GM12891 (cell line): ENCODE data around the gene PCBD2.
A peak's percentile ranks its signal among the peaks of the same experiment; 100 is the strongest.
"Not testable (repeated sequence)": the region's sequence is repeated elsewhere in the genome, so short reads cannot be mapped to it uniquely, and the experiment has no call there.

Experiments used
- DNase-seq: peaks from one replicate; pipeline ENCODE4 v3.0.0; 2011; ENCODE audit warnings: low spot score; ENCODE audit not compliant: insufficient read length
- FAIRE-seq: peaks from 2 replicates; lab custom pipeline; 2011; peaks lifted over from hg19 to GRCh38; lab: Jason Lieb, UNC
- PAX5 ChIP-seq: IDR thresholded peaks from 2 replicates; pipeline ENCODE4 v1.6.1; 2011; ENCODE audit warnings: low read length, moderate library complexity, mild to moderate bottlenecking; ENCODE audit not compliant: insufficient read depth, severe bottlenecking
- POLR2A ChIP-seq: IDR thresholded peaks from 2 replicates; pipeline ENCODE4 v1.6.1; 2011; ENCODE audit warnings: low read depth, low read length, control low read depth
- POLR2AphosphoS5 ChIP-seq: IDR thresholded peaks from 2 replicates; pipeline ENCODE4 v1.6.1; 2011; ENCODE audit warnings: low read depth, low read length, control low read depth
- POU2F2 ChIP-seq: IDR thresholded peaks from 2 replicates; pipeline ENCODE4 v1.6.1; 2011; ENCODE audit warnings: low read depth, mild to moderate bottlenecking, control low read depth, low read length, moderate library complexity
- SPI1 ChIP-seq: IDR thresholded peaks from 2 replicates; pipeline ENCODE4 v1.6.1; 2011; ENCODE audit warnings: low read depth, low read length, control low read depth
- TAF1 ChIP-seq: IDR thresholded peaks from 2 replicates; pipeline ENCODE4 v1.6.1; 2011; ENCODE audit warnings: low read depth, low read length, control low read depth

The PCBD2 gene

DNA sequence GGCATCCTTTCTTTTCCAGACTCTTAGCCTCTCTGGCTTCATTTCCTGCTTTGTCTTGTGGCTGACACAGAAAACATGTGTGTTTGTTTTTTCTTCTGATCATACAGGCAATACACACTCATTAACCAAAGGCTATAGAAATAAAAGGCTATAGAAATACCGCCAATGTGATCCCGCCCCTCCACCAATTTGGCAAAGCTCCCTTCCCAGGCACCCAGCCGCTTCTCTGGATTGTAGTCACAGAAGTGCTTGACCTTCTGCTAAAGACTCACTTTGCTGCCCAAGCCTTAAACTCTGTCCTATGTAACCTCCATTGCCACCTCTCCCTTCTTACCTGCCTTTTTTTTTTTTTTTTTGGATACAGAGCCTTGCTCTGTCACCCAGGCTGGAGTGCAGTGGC, 25.5 kb upstream of the PCBD2 start:
- FAIRE-seq (no peak), DNase-seq (no peak)
- no peak for TF ChIP-seq POLR2AphosphoS5

DNA sequence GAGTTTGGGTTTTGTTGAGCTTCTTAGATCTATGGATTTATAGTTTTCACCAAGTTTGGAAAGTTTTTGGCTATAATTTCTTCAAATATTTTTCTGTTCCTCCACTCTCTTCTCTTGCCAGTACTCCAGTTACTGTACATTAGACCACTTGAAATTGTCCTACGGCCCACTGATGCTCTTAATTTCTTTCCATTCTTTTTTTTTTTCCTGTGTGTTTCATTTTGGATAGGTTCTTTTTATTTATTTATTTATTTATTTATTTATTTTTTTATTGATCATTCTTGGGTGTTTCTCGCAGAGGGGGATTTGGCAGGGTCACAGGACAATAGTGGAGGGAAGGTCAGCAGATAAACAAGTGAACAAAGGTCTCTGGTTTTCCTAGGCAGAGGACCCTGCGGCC, 24.0 kb upstream of the PCBD2 start:
- not testable (repeated sequence) for FAIRE-seq, DNase-seq

DNA sequence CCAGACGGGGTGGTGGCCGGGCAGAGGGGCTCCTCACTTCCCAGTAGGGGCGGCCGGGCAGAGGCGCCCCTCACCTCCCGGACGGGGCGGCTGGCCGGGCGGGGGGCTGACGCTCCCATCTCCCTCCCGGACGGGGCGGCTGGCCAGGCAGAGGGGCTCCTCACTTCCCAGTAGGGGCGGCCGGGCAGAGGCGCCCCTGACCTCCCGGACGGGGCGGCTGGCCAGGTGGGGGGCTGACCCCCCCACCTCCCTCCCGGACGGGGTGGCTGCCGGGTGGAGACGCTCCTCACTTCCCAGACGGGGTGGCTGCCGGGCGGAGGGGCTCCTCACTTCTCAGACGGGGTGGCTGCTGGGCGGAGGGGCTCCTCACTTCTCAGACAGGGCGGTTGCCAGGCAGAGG, 23.2 kb upstream of the PCBD2 start:
- not testable (repeated sequence) for FAIRE-seq

DNA sequence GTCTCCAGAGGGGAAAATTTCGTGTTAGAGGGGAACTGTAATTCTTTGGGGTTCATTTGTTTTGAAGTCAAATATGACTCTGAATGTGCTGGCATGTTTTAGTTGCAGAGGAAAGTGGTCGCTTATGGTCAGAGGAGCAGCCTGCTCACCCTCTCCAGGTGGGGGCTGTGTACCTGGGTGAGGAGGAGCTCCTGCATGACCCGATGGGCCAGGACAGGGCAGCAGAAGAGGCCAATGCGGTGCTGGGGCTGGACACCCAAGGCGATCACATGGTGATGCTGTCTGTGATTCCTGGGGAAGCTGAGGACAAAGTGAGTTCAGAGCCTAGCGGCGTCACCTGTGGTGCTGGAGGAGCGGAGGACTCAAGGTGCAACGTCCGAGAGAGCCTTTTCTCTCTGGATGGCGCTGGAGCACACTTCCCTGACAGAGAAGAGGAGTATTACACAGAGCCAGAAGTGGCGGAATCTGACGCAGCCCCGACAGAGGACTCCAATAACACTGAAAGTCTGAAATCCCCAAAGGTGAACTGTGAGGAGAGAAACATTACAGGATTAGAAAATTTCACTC, 17.3 kb upstream of the PCBD2 start:
- no peak for DNase-seq
- no peak for FAIRE-seq
- TF ChIP-seq PAX5: no peak
- TF ChIP-seq POU2F2: no peak
- no peak for TF ChIP-seq SPI1
- no peak for TF ChIP-seq POLR2A
- TF ChIP-seq TAF1: no peak
- TF ChIP-seq POLR2AphosphoS5: no peak

More for the DNA sequence above, 23.2 kb upstream of the PCBD2 start:
- not testable (repeated sequence) for DNase-seq

DNA sequence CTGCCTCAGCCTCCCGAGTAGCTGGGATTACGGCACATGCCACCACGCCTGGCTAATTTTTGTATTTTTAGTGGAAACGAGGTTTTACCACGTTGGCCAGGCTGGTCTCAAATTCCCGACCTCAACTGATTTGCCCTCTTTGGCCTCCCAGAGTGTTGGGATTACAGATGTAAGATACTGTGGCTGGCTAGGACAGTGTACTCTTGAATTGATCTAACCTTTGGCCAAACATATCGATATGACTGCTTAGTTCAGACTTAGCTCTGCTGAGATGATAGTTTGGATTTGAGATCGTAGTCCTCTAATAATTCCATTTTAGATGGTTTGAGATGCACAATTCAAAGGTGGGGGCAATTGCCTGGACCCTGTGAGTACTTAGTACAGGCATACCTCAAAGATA, 15.6 kb upstream of the PCBD2 start:
- DNase-seq (no peak), FAIRE-seq (no peak)
- TF ChIP-seq TAF1: no peak
- TF ChIP-seq POLR2AphosphoS5: no peak

DNA sequence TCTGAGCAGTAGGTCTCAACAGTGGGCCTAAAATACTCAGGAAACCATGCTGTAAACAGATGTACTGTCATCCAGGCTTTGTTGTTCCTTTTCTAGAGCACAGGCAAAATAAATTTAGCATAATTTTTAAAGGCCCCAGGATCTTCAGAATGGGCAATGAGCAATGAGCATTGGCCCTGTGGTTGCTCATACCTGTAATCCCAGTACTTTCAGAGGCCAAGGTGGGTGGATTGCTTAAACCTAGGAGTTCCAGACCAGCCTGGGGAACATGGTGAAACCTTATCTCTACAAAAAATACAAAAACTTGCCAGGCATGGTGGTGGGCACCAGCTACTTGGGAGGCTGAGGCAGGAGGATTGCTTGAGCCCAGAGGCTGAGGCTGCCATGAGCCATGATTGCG, 13.5 kb upstream of the PCBD2 start:
- TF ChIP-seq TAF1 (no peak), POLR2A (no peak), POU2F2 (no peak), SPI1 (no peak), POLR2AphosphoS5 (no peak), PAX5 (no peak)
- no peak for DNase-seq
- no peak for FAIRE-seq

DNA sequence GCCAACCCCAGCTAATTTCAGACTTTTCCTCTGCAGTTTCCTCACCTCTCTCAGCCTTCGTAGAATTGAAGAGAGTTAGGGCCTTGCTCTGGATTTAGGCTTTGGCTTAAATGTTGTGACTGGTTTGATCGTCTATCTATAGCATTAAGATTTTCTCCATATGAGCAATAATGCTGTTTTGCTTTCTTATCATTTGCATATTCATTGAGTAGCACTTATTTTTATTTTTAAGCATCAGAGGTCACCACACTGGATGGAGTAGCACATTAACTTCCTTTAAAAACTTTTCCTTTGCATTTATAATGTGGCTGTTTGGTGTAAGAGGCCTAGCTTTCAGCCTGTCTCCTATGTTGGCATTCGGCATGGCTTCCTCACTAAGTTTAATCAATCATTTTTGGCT, 12.6 kb upstream of the PCBD2 start:
- FAIRE-seq: no peak
- TF ChIP-seq POU2F2 (peak; percentile 85), PAX5 (no peak), TAF1 (no peak), POLR2AphosphoS5 (no peak), SPI1 (no peak)
- no peak for DNase-seq

DNA sequence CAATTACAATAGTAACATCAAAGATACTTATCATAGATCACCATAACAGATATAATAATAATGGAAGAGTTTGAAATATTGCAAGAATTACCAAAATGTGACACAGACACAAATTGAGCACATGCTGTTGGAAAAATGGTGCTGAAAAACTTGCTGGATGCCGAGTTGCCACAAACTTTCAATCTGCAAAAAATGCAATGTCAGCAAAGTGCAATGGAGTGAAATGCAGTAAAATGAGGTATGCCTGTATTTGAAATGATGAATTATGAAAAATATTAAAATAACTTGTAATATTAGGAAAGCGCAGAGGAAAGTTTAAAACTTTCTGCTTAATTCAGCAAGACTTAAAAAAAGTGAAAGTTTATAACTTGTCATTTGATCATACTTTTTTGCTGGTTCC, 12.0 kb upstream of the PCBD2 start:
- FAIRE-seq: no peak
- no peak for TF ChIP-seq TAF1
- no peak for TF ChIP-seq SPI1
- no peak for TF ChIP-seq PAX5
- TF ChIP-seq POU2F2: no peak
- no peak for TF ChIP-seq POLR2AphosphoS5
- no peak for TF ChIP-seq POLR2A
- DNase-seq: no peak

DNA sequence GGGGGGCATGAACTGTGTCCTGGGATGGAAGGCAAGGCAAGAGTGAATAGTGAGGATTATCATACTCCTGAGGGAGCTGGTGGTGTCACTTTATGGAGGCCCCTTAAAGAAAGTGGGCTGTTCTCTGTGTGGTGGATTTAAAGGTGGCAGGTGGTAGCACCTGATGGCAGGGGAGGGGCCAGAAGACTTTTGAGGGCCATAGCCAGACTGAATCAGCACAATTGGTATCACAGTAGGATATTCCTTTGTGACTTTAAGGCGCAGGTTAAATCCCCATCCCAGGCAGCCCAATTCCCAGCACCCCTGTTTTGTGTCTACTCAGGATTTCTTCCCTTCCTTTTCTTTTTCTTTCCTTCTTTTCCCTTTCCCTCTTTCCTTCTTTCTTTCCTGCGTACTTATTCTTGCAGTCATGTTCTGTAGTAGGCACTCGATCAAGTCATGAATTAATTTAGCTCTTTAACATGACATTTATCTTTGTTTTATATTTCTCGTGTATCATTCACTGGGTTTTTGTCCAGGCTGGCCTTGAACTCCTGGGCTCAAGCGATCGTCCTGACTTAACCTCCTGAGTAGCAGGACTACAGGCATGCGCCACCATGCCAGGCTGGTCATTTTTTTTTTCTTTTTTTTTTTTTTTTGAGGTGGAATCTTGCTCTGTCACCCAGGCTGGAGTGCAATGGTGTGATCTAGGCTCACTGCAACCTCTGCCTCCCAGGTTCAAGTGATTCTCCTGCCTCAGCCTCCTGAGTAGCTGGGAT, 11.0 kb upstream of the PCBD2 start:
- no peak for FAIRE-seq
- no peak for DNase-seq
- TF ChIP-seq POLR2A: no peak
- TF ChIP-seq POLR2AphosphoS5: no peak
- TF ChIP-seq TAF1: no peak
- no peak for TF ChIP-seq SPI1
- no peak for TF ChIP-seq PAX5
- no peak for TF ChIP-seq POU2F2

DNA sequence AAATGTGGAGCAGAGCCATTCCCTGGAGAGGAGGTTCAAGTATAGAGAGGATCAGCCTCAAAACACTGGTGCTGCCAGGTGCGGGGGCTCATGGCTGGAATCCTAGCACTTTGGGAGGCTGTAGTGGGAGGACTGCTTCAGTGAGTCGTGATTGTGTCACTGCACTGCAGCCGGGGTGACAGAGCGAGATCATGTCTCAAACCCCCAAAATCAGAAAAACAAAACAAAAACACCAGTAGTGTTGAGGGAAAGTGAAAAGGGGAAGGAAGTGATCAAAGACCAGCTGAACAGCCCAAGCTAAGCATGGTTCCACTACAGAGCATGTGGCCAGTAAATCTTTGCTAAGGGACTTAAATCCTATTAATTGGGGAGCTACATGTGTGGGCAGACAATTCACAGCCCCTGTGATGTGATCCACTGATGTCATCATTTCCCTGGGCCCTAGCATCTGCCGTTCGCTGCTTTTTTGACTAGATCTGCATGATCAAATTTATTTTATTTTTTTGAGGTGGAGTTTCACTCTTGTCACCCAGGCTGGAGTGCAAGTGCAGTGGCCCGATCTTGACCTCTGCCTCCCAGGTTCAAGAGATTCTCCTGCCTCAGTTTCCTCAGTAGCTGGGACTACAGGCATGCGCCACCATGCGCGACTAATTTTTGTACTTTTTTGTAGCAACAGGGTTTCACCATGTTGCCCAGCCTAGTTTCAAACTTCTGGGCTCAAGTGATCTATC, 2.7 kb upstream of the PCBD2 start:
- no peak for TF ChIP-seq PAX5
- peak; percentile 91 for TF ChIP-seq SPI1
- no peak for TF ChIP-seq TAF1
- TF ChIP-seq POLR2AphosphoS5: 0 out of 2 replicates have a peak, but pooled peaks have one; percentile 16
- peak; percentile 89 for FAIRE-seq
- DNase-seq: no peak

DNA sequence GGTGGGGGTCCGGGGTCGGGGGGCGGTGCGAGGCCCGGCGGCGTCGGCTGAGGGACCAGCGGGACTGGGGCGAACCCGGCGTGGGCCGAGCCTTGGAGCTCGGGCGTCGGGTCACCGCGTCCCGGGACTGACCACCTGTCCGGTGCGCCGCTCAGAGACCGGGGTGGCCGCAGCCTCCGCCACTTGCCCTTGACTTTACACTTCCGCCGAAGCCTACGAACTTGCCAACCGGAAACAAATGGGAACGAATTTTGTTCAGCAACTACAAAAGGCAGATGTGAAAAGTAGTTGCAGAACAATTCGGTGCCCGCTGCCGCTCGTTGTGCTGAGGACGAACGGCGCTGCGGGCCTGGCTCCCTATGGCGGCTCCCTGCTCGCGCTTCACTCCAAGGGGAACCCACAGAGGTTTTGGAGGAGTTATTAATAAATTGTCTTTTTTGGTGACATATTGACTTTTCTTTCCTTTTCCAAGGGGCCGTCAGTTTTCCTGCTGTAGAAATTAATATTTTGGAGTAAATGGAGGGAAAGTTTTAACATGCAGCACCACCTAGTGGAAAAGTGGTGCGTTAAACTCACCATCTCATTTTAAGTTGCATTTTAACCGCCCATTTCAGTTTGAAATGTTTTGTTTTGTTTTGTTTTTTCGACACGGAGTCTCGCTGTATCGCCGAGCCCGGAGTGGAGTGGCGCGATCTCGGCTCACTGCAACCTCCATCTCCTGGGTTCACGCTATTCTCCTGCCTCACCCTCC, 490 bp downstream of the PCBD2 start:
- peak; percentile 13 for FAIRE-seq
- peak; percentile 32 for DNase-seq
- TF ChIP-seq POU2F2 (peak; percentile 3; the same call in 1 of the 2 replicates), POLR2A (no peak; the same call in 1 of the 2 replicates)
